GM12864 (cell line): ENCODE measurements around the gene NSD1.

Experiments used
- DNase-seq: peaks from one replicate; pipeline ENCODE4 v3.0.0-alpha.2; 2011; ENCODE audit warnings: low read depth
- H3K4me3 ChIP-seq: 2 replicates; pipeline ENCODE4 v1.5.1; 2011; ENCODE audit warnings: mild to moderate bottlenecking, low read depth, low read length, control low read depth
- TF ChIP-seq, protein P1 (sequence below): IDR thresholded peaks from 2 replicates; pipeline ENCODE4 v1.5.1; 2011; ENCODE audit warnings: low read depth, mild to moderate bottlenecking, moderate library complexity, low read length, control low read depth, inconsistent platforms; ENCODE audit errors: missing control alignments

NSD1 gene

GRCh38 chr5:177269232-177269895 is 135.8 kb downstream of the NSD1 start:
- TF ChIP-seq, protein P1, sequence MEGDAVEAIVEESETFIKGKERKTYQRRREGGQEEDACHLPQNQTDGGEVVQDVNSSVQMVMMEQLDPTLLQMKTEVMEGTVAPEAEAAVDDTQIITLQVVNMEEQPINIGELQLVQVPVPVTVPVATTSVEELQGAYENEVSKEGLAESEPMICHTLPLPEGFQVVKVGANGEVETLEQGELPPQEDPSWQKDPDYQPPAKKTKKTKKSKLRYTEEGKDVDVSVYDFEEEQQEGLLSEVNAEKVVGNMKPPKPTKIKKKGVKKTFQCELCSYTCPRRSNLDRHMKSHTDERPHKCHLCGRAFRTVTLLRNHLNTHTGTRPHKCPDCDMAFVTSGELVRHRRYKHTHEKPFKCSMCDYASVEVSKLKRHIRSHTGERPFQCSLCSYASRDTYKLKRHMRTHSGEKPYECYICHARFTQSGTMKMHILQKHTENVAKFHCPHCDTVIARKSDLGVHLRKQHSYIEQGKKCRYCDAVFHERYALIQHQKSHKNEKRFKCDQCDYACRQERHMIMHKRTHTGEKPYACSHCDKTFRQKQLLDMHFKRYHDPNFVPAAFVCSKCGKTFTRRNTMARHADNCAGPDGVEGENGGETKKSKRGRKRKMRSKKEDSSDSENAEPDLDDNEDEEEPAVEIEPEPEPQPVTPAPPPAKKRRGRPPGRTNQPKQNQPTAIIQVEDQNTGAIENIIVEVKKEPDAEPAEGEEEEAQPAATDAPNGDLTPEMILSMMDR: no peak
- no peak overlapping the region for H3K4me3 ChIP-seq
- DNase-seq: no peak

GRCh38 chr5:177269976-177270375 is 136.4 kb downstream of the NSD1 start:
- DNase-seq: no peak
- H3K4me3 ChIP-seq: no peak overlapping the region
- TF ChIP-seq, protein P1: no peak

GRCh38 chr5:177270653-177271052 is 137.1 kb downstream of the NSD1 start:
- H3K4me3 ChIP-seq: no peak overlapping the region
- TF ChIP-seq, protein P1: no peak
- no peak for DNase-seq

DNA sequence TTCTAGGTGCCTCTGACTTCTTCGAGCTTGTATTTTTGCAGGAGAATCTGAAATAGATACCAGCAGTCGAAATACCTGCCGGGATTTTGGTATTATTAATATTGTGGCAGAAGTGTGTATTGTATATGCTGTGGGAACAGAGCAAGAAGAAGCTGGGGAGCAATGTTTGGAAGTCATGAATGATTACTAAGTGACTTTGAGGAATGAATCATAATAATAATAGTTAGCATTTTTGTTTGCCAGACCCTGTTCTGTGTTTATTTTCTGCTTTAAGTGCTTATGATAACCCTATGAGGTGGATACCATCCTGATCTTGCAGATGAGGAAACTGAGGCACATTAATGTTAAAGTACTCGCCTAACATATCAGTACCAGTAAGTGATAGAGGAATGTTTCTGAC is 137.5 kb downstream of the NSD1 start:
- H3K4me3 ChIP-seq: no peak overlapping the region
- TF ChIP-seq, protein P1: no peak
- no peak for DNase-seq

DNA sequence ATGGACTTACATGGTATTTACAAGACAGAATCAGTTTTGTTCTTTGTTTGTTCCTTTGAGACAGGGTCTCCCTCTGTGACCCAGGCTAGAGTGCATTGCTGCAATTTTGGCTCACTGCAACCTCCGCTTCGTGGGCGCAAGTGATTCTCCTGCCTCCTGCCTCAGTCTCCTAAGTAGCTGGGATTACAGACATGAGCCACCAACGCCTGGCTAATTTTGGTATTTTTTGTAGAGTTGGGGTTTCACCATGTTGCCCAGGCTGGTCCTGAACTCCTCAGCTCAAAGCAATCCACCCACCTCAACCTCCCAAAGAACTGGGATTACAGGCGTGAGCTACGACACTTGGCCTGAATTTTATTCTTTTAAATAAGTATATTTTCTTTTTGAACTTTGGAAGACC is 142.3 kb downstream of the NSD1 start:
- H3K4me3 ChIP-seq: no peak overlapping the region
- TF ChIP-seq, protein P1: no peak
- DNase-seq: no peak

DNA sequence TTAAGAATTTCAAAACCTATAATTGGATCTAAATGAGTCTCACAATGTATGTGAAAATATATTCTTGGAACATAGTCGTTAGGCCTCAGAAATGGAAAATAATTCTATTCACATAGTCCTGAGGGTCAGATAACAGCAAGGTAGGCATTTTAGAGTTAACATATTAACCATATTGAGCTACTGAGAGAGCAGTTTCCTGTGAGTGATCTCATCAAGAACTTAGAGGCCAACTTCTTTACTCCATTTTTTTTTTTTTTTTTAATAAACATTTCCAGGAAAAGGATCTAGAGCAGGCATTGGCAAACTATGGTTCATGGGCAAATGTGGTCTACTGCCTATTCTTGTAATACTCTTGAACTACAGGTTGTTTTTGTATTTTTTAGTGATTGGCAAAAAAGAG is 143.3 kb downstream of the NSD1 start:
- no peak for DNase-seq
- TF ChIP-seq, protein P1: no peak
- no peak overlapping the region for H3K4me3 ChIP-seq

DNA sequence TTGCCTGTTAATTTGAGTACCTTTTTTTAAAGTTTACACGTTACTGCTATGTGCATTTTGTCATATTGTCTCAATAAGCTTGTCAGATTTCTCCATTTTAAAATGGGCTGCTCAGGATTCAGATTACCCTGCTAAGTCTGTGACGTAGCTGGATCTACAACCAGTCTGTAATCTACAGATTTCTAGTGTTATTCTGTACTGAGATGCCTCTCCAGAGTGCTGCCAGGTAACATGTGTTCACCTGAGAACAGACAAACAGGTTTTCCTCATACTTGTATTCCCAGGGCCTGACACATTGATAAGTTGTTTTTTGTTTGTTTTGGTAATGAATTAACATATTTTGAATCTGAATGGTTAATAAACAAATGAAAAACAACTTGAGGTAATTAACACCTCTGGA is 154.6 kb downstream of the NSD1 start:
- no peak overlapping the region for H3K4me3 ChIP-seq
- DNase-seq: no peak
- TF ChIP-seq, protein P1: no peak
